ENCODE data around the gene VWA2. TPM values are rescaled to one million over a fixed set of nuclear protein-coding genes. Genes with fewer than 3 reads are reported as not detected.

The VWA2 gene
- total RNA-seq, 2 donors from 2014 or later: 1.7 to 2.0 TPM

DNA sequence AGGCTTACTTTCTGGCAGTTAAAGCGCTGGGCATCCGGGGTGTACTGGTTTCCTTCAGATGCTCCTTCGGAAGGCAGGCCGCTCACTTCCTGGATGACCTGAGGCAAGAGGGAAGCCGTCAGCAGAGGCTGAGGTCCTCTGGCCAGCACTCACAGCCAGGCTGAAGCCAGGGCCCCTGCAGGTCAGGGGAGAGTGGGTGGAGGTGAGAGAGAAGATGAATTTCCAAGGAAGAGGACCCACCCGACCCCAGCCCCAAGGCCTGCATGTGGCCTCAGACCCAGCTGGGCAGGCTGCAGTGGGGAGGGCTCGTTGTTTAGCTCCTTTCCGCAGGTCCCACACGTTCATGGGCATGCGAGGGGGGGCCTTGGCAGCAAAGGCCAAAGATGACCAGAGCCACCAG is 71.3 kb downstream of the VWA2 start:
- DNase-seq: no peak
- peaks cover 9% of the 10 kb centered on the region for H3K27me3 Mint-ChIP-seq (ENCODE audit: insufficient read depth)
- H3K4me1 ChIP-seq (ENCODE audit: control insufficient read depth, insufficient read depth, low read length): no peaks in the 10 kb centered on the region
- H3K27me3 ChIP-seq (ENCODE audit: control insufficient read depth, insufficient read depth, low read length, poor library complexity, severe bottlenecking): peaks cover 3% of the 10 kb centered on the region
- H3K4me1 Mint-ChIP-seq: no peaks in the 10 kb centered on the region
- no peak overlapping the region for H3K4me3 ChIP-seq (ENCODE audit: low read length)
- H3K36me3 Mint-ChIP-seq (ENCODE audit: low read depth): no peaks in the 10 kb centered on the region
- H3K36me3 ChIP-seq (ENCODE audit: control insufficient read depth, insufficient read depth, low read length): no peaks in the 10 kb centered on the region
- 88 to 91% methylated on average over 5 to 10 of the region's 10 CpGs for WGBS, 2 experiments (ENCODE audit: insufficient coverage in 1 of 2, insufficient read length in 1 of 2)
- H3K9me3 Mint-ChIP-seq: no peaks in the 10 kb centered on the region
- no peak overlapping the region for H3K27ac Mint-ChIP-seq
- H3K9me3 ChIP-seq (ENCODE audit: control insufficient read depth, low read length): no peaks in the 10 kb centered on the region
- H3K4me3 Mint-ChIP-seq: no peak overlapping the region
- no peak overlapping the region for H3K27ac ChIP-seq (ENCODE audit: low read depth, low read length)
- no peak overlapping the region for H3K9ac ChIP-seq (ENCODE audit: extremely low read depth, low read length, poor library complexity, severe bottlenecking)
- TF ChIP-seq, protein P1, sequence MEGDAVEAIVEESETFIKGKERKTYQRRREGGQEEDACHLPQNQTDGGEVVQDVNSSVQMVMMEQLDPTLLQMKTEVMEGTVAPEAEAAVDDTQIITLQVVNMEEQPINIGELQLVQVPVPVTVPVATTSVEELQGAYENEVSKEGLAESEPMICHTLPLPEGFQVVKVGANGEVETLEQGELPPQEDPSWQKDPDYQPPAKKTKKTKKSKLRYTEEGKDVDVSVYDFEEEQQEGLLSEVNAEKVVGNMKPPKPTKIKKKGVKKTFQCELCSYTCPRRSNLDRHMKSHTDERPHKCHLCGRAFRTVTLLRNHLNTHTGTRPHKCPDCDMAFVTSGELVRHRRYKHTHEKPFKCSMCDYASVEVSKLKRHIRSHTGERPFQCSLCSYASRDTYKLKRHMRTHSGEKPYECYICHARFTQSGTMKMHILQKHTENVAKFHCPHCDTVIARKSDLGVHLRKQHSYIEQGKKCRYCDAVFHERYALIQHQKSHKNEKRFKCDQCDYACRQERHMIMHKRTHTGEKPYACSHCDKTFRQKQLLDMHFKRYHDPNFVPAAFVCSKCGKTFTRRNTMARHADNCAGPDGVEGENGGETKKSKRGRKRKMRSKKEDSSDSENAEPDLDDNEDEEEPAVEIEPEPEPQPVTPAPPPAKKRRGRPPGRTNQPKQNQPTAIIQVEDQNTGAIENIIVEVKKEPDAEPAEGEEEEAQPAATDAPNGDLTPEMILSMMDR (conservative IDR thresholded peaks at IDR 0.05): no peak

DNA sequence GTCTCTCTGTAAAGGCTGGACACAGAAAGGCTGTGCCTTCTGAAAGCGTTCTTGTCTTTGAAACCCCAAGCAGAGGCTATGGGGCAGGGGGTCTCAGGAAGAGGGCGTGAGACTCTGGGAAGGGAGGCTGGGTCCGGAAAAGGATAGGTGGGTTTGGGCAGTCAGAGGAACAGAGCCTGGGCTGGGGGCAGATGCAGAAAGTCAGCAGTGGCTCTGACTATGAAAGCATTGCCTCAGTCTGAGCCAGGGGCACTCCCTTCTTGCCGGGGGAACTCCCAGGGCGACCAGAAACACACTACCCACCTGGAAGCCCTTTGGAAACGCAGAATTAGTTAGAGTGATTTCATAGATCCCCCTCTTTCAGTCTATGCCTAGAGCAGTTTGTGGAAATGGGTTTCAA is 72.0 kb downstream of the VWA2 start:
- no peaks in the 10 kb centered on the region for H3K9me3 Mint-ChIP-seq
- no peak overlapping the region for H3K27ac ChIP-seq (ENCODE audit: low read depth, low read length)
- H3K36me3 ChIP-seq (ENCODE audit: control insufficient read depth, insufficient read depth, low read length): no peaks in the 10 kb centered on the region
- peaks cover 9% of the 10 kb centered on the region for H3K27me3 Mint-ChIP-seq (ENCODE audit: insufficient read depth)
- 76 to 93% methylated on average over 2 to 6 of the region's 6 CpGs for WGBS, 2 experiments (ENCODE audit: insufficient coverage in 1 of 2, insufficient read length in 1 of 2)
- no peak overlapping the region for H3K4me3 Mint-ChIP-seq
- H3K9ac ChIP-seq (ENCODE audit: extremely low read depth, low read length, poor library complexity, severe bottlenecking): no peak overlapping the region
- H3K4me1 ChIP-seq (ENCODE audit: control insufficient read depth, insufficient read depth, low read length): no peaks in the 10 kb centered on the region
- H3K4me1 Mint-ChIP-seq: no peaks in the 10 kb centered on the region
- H3K4me3 ChIP-seq (ENCODE audit: low read length): no peak overlapping the region
- H3K9me3 ChIP-seq (ENCODE audit: control insufficient read depth, low read length): no peaks in the 10 kb centered on the region
- no peak for DNase-seq
- TF ChIP-seq, protein P1 (conservative IDR thresholded peaks at IDR 0.05): no peak
- H3K36me3 Mint-ChIP-seq (ENCODE audit: low read depth): no peaks in the 10 kb centered on the region
- no peak overlapping the region for H3K27ac Mint-ChIP-seq
- H3K27me3 ChIP-seq (ENCODE audit: control insufficient read depth, insufficient read depth, low read length, poor library complexity, severe bottlenecking): no peaks in the 10 kb centered on the region

DNA sequence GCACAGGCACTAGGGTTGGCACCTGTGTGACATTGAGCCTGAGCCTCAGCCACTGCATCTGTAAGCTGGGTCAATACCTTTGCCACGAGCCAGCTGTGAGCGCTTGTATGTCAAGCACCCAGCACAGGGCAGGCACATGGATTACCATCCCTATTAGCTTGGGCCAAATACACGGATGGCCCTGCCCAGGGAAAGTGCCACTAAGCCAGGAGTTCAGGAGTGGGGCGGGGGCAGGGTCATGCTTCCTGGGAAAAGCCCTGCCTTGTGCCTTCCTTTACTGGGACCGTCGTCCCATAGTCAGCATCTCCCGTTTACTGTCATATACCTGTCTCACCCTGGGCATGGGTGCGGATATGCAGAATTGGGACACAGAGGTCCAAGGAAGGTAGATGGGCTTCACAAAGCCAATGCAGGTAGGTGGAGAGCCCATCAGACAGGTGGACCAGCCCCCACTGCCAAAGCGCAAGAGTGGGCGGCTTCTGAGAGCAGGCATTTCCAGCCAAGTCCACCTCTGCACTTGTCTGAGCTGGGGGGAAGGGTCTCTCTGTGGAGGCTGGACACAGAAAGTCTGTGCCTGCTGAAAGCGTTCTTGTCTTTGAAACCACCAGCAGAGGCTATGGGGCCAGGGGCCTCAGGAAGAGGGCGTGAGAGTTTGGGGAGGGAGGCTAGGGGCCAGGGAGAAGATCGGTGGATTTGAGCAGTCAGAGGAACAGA is 72.6 kb downstream of the VWA2 start:
- Histone ChIP-seq H3K27ac (ENCODE audit: low read depth, low read length) (no peak overlapping the region), H3K36me3 (ENCODE audit: control insufficient read depth, insufficient read depth, low read length) (no peaks in the 10 kb centered on the region), H3K9ac (ENCODE audit: extremely low read depth, low read length, poor library complexity, severe bottlenecking) (no peak overlapping the region), H3K27me3 (ENCODE audit: control insufficient read depth, insufficient read depth, low read length, poor library complexity, severe bottlenecking) (no peaks in the 10 kb centered on the region), H3K9me3 (ENCODE audit: control insufficient read depth, low read length) (no peaks in the 10 kb centered on the region), H3K4me3 (ENCODE audit: low read length) (no peak overlapping the region), H3K4me1 (ENCODE audit: control insufficient read depth, insufficient read depth, low read length) (no peaks in the 10 kb centered on the region)
- H3K27ac Mint-ChIP-seq: no peak overlapping the region
- 87 to 91% methylated on average over 10 to 13 of the region's 13 CpGs for WGBS, 2 experiments (ENCODE audit: insufficient coverage in 1 of 2, insufficient read length in 1 of 2)
- no peaks in the 10 kb centered on the region for H3K4me1 Mint-ChIP-seq
- no peaks in the 10 kb centered on the region for H3K9me3 Mint-ChIP-seq
- H3K36me3 Mint-ChIP-seq (ENCODE audit: low read depth): no peaks in the 10 kb centered on the region
- TF ChIP-seq, protein P1 (conservative IDR thresholded peaks at IDR 0.05): no peak
- H3K4me3 Mint-ChIP-seq: no peak overlapping the region
- DNase-seq: no peak
- H3K27me3 Mint-ChIP-seq (ENCODE audit: insufficient read depth): peaks cover 5% of the 10 kb centered on the region
